ENCODE results near the gene RHBDF1. TPM values are rescaled to one million over a fixed set of nuclear protein-coding genes. Genes with fewer than 3 reads are reported as not detected.

The RHBDF1 gene
- total and polyA plus RNA-seq, 2 experiments from 2014 or later: 22.6 to 24.5 TPM

DNA sequence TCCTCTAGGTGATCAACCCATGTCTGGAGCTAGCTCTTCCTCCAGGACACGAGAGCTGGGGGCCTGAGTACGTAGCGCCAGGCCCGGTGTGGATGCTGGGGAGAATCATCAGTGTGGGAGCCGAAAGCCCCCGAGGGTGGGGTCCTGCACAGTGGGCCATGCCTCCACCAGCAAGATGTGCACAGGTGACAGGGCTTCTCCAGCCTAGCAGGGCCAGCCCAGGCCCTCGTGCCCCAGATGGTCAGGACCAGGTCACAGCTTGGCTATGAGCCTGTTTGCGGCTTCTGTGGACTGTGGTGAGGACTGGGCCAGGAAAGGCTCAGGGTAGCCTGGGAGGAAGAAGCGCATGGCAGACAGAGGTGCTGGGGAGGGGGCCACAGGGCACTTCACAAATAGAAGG lies 13.4 kb upstream of the RHBDF1 start (continued):
- TF ChIP-seq REST (IDR thresholded peaks at IDR 0.05; ENCODE audit: unreplicated experiment) (no peak), ZNF331 (CRISPR knock-in tag; IDR thresholded peaks at IDR 0.05; ENCODE audit: low read depth) (no peak), STAT1 (IDR thresholded peaks at IDR 0.05; ENCODE audit: unreplicated experiment) (no peak)
- TF ChIP-seq, protein P1, sequence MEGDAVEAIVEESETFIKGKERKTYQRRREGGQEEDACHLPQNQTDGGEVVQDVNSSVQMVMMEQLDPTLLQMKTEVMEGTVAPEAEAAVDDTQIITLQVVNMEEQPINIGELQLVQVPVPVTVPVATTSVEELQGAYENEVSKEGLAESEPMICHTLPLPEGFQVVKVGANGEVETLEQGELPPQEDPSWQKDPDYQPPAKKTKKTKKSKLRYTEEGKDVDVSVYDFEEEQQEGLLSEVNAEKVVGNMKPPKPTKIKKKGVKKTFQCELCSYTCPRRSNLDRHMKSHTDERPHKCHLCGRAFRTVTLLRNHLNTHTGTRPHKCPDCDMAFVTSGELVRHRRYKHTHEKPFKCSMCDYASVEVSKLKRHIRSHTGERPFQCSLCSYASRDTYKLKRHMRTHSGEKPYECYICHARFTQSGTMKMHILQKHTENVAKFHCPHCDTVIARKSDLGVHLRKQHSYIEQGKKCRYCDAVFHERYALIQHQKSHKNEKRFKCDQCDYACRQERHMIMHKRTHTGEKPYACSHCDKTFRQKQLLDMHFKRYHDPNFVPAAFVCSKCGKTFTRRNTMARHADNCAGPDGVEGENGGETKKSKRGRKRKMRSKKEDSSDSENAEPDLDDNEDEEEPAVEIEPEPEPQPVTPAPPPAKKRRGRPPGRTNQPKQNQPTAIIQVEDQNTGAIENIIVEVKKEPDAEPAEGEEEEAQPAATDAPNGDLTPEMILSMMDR (conservative IDR thresholded peaks at IDR 0.05; ENCODE audit: low read depth in 2 of 2): no peak

DNA sequence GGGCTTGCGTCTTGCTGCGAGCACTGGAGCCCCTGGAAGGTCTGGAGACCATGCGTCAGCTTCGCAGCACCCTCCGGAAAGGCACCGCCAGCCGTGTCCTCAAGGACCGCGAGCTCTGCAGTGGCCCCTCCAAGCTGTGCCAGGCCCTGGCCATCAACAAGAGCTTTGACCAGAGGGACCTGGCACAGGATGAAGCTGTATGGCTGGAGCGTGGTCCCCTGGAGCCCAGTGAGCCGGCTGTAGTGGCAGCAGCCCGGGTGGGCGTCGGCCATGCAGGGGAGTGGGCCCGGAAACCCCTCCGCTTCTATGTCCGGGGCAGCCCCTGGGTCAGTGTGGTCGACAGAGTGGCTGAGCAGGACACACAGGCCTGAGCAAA lies 13.0 kb upstream of the RHBDF1 start:
- H3K4me1 Mint-ChIP-seq: peaks cover 8% of the 10 kb centered on the region
- peaks cover 10% of the 10 kb centered on the region for H3K27me3 Mint-ChIP-seq (ENCODE audit: insufficient read depth, low read depth, poor library complexity)
- Histone ChIP-seq H3K4me3 (no peak overlapping the region), H3K27ac (ENCODE audit: low read depth) (no peak overlapping the region), H3K79me2 (replicated peaks; ENCODE audit: insufficient read depth) (no peaks in the 10 kb centered on the region), H2AFZ (no peak overlapping the region), H3K4me2 (no peak overlapping the region), H3K27me3 (ENCODE audit: insufficient read depth) (no peaks in the 10 kb centered on the region), H3K9me2 (ENCODE audit: insufficient read depth) (no peaks in the 10 kb centered on the region), H3K36me3 (ENCODE audit: insufficient read depth) (no peaks in the 10 kb centered on the region), H4K20me1 (replicated peaks; ENCODE audit: insufficient read depth) (no peaks in the 10 kb centered on the region; the same call in 1 of the 2 replicates), H3K4me1 (ENCODE audit: insufficient read depth) (no peaks in the 10 kb centered on the region; the same call in 1 of the 2 replicates), H3F3A (replicated peaks; ENCODE audit: low read depth) (no peaks in the 10 kb centered on the region)
- ATAC-seq (no peak), DNase-seq (ENCODE audit: low spot score) (no peak)
- no peaks in the 10 kb centered on the region for H3K9me3 Mint-ChIP-seq
- no peak overlapping the region for H3K27ac Mint-ChIP-seq
- no peak overlapping the region for H3K4me3 Mint-ChIP-seq
- H3K36me3 Mint-ChIP-seq (ENCODE audit: low read depth): peaks cover 21% of the 10 kb centered on the region
- TF ChIP-seq ZNF331 (CRISPR knock-in tag; IDR thresholded peaks at IDR 0.05; ENCODE audit: low read depth): no peak
- no peak for TF ChIP-seq REST (IDR thresholded peaks at IDR 0.05; ENCODE audit: unreplicated experiment)
- TF ChIP-seq JUNB (IDR thresholded peaks at IDR 0.05; ENCODE audit: unreplicated experiment): no peak
- TF ChIP-seq, protein P2, sequence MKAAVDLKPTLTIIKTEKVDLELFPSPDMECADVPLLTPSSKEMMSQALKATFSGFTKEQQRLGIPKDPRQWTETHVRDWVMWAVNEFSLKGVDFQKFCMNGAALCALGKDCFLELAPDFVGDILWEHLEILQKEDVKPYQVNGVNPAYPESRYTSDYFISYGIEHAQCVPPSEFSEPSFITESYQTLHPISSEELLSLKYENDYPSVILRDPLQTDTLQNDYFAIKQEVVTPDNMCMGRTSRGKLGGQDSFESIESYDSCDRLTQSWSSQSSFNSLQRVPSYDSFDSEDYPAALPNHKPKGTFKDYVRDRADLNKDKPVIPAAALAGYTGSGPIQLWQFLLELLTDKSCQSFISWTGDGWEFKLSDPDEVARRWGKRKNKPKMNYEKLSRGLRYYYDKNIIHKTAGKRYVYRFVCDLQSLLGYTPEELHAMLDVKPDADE (IDR thresholded peaks at IDR 0.05): no peak
- no peak for TF ChIP-seq CREB1 (CRISPR knock-in tag; IDR thresholded peaks at IDR 0.05; ENCODE audit: low read depth)
- TF ChIP-seq, protein P1 (conservative IDR thresholded peaks at IDR 0.05; ENCODE audit: low read depth in 2 of 2): no peak
- TF ChIP-seq POLR2AphosphoS5 (IDR thresholded peaks at IDR 0.05; ENCODE audit: low read depth): no peak
- no peak for TF ChIP-seq ZNF114 (CRISPR knock-in tag; IDR thresholded peaks at IDR 0.05)

Measured in GM23338 (cell line).